NCI-H2081 (cell line): ENCODE data around the gene PEAK1.

Experiments
- DNase-seq, 2 experiments: peaks; one replicate each; lab custom pipeline; 2025; lab: John Stamatoyannopoulos, UW

PEAK1 gene

DNA sequence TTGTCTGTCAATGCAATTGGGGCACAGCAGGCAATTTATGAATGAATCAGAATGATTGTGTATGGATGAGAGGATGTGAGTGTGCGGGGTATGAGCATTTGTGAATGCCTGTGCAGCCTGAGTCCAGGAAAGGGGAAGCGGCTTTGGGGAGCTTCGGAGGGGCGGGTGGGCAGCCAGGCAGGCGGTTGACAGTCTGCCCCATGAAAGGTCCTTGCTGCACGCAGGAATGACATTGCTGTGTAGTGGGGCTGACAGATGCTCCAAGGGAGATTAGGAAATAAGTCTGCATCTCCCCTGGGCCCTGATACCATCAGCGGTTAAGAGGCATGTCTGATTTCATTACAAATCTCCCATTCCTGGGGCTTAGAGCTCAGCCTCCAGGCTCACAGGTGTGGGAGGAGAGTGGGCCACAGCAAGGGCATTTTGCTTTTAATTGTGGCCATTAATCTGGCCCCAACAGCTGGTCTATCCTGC lies 322.6 kb downstream of the PEAK1 start:
- no peak for DNase-seq

DNA sequence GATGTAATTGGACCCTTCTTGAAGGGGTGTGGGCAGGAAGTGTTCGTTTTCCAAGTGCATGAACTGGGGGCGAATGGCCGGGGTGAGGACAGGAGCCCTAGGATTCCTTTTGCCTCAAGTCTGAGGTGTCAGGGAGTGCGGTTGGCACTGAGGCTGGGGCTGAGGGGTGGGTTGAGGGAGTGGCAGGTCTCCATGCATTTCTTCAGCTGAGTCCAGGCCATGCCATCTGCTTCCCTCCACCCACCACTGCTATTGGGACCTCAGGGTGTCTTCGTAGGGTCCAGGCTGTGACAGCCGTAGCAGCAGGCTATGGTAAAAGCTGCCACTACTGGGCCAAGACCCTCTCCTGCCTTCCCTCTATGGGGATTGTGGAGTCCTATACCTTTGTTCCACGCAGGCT lies 323.4 kb downstream of the PEAK1 start:
- DNase-seq: no peak

DNA sequence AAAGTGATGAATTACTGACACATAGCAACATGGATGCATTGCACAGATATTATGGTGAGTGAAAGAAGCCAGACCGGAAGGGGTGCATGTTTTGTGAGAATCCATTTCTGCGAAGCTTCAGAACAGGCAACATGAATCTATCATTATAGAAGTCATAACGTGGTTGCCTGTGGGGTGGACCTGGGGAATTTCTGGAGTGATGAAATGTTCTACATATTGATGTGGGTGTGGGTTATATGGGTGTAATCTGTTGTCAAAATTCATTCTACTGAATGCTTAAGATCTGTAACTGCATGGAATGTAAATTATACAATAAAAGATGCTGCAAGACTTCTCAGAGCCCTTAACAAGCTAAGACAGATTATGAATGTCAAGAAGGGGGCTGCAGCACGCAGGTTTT lies 323.8 kb downstream of the PEAK1 start:
- DNase-seq: no peak

DNA sequence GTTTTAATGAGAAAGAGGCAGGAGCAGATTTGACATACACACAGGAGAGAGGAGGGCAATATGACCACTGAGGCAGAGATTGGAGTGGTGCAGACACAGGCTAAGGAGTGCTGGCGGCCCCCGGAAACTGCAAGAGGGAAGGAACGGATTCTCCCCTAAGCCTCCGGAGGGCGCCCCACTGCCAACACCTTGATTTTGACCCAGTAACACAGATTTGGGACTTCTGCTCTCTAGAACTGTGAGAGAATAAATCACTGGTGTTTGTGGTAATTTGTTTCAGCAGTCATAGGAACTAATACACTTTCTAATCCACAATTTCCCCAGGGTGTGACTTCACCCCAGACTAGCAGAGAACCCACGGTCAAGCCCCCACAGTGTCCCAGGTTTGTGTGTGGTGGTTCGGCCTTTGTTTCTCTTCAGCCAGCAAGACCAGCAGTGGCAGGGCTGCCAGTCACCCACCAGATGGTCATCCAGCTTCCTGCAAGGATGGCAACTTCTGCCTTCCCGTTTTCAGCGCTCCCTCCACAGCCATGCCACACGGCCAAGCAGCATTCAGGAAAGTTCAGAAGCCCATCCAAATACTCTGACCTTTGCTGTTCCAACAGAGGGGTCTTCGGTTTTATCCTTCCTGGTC lies 325.4 kb downstream of the PEAK1 start:
- DNase-seq: no peak

GRCh38 chr15:77093436-77093835 lies 326.5 kb downstream of the PEAK1 start:
- DNase-seq: no peak

GRCh38 chr15:77091097-77091496 lies 328.8 kb downstream of the PEAK1 start:
- DNase-seq: no peak

DNA sequence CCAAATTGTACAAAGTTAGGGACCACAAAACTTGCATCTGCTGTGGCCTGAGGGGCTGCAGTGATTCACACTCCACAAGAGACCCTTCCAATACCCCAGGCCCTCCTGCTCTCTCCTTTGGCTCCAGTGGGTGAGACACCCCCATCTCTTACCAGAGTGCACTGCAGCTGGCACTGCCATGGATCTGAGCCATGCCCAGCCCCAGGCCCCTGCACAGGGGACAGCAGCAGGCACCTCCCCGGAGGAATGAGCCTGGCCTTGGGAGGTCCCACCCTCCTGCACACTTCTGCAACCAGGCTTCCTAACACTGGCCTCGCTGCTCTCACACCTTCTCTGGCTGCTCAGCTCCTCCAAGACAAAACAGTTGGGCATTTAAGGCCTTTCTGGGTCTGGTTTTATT lies 332.7 kb downstream of the PEAK1 start:
- DNase-seq: no peak

DNA sequence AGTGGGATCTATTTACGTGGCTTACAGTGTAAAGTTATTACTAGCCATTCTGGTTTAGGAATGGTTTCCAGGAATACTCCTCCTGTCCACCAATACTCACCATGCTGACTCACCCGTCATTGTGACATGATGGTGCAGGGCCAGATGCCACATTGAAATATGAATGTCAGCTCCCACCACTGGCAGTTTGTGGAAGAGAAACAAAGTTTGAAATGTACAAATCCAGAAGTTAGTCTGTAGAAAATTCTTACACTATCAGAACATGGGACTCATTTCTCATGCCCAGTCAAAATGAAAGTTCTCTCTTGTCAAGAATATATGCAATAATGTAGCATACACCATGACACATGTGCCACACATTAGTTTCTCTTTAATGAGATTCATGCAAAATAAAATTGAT lies 334.6 kb downstream of the PEAK1 start:
- DNase-seq: no peak

DNA sequence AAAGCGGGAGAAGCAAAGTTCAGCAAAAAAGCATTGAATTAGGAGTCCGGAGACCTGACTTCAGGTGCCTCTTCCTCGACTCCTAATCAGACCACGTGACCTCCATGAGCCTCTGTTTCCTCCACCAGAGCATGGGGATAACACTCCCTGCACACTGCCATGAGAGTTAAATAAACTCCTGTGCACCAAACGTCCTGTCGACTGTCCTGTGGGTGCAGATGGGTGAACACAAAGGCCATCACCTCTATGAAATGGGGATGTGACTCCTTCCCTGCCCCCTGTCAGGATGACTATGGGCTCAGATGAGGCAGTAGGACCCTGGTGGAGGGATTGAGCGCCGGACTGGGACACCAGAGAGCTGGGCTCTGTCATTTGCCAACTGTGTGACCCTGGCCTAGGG lies 335.5 kb downstream of the PEAK1 start:
- no peak for DNase-seq

GRCh38 chr15:77083381-77084160 lies 336.3 kb downstream of the PEAK1 start:
- DNase-seq: peak; percentile 90 to 96

DNA sequence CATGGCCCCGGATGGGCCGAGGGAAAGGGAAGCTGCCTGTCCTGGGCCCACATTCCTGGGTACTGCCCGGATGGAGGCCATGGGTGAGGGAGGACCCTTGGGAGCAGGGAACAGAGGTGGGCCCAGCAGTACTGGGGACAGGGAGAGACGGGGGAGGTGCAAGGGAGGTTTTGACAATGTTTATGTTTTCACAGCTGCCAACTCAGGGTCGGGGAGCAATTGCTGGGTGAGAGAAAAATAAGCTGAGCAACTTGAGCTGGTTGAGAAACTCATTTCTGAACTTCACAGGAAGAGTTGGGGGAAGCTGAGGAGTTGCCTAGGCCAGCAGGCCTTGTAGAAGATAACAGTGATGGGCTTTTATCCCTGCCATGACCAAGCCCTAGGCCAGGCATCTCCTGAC lies 337.9 kb downstream of the PEAK1 start:
- DNase-seq: no peak

- no peak for DNase-seq
Measured at GRCh38 chr15:77076323-77076915, 343.5 kb downstream of the PEAK1 start.

- DNase-seq: no peak
Measured at GRCh38 chr15:77075528-77075927, 344.4 kb downstream of the PEAK1 start.

- no peak for DNase-seq
Measured at GRCh38 chr15:77074350-77074749, 345.6 kb downstream of the PEAK1 start.

- DNase-seq: no peak
Measured at GRCh38 chr15:77071305-77072223, 348.3 kb downstream of the PEAK1 start.

GRCh38 chr15:77070495-77071304 lies 349.2 kb downstream of the PEAK1 start, which contains the start of gene TSPAN3:
TSPAN3 (minus strand) TSS chr15:77071109; CDS start chr15:77070954, 155 bp downstream.
- peak; percentile 90 to 94 for DNase-seq

DNA sequence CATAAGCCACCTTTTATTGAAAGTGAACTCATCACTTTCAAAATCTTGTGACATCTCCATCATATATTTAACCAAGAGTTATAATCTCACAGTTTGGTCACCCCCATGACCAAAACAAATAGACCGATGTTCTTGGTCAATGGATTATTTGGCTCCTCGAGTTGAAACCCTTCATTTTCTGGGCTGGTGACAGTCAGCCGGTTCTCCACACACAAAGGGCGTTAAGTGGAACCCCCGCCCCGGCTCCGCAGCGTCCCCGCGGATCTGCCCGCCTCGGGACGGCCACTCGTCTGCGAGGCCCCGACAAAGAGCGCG lies 349.8 kb downstream of the PEAK1 start:
- no peak for DNase-seq

- DNase-seq: peak in 1 of 2 experiments; percentile 44
Measured at GRCh38 chr15:77069521-77070121, 350.3 kb downstream of the PEAK1 start.

- no peak for DNase-seq
Measured at GRCh38 chr15:77068633-77069032, 351.3 kb downstream of the PEAK1 start.

DNA sequence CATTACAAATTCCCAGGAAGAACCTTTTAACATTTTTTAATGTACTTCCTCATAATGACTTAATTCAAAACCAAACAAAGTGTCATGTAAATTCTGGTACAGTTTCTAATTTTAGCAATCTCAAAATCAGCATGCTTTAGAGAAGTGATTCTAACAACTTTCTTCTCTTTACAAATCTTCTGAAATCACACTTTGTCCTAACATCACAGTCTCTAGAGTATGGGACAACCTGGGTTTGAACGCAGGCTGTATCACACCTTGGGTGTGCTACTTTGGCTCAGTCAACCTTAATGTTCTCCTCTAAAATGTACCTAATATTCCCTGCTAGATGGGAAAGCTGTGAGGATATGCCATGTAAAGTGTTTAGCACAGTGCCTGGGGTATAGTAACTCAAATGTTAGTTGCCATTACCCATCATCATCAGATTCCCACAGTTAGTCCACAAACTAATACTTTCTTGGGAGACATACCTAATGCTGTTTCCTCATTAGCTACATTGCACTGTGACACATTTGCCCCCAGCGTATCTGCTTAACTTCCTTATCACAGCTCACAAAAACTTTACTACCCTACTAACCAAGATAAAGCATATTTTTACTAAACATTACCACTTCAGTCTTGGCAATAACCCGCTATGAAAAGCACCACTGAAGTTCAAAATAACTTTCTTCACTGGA lies 352.1 kb downstream of the PEAK1 start:
- DNase-seq: no peak
